GM19397 (cell line): ENCODE measurements around the gene PAEP.

Experiments used
- ATAC-seq: cut with Tn5 transposase; IDR thresholded peaks from one replicate; pipeline ENCODE4 v1.9.1; 2021; ENCODE audit warnings: mild to moderate bottlenecking, moderate library complexity; ENCODE audit not compliant: unreplicated experiment

Gene PAEP

GRCh38 chr9:135612981-135613910 lies 51.7 kb downstream of the PAEP start:
- ATAC-seq, result no peak

GRCh38 chr9:135613946-135614805 lies 52.6 kb downstream of the PAEP start:
- ATAC-seq, result no peak

- no peak for ATAC-seq
These were observed 53.5 kb downstream of the PAEP start for GRCh38 chr9:135614821-135615665.

- no peak for ATAC-seq
These were observed 54.4 kb downstream of the PAEP start for GRCh38 chr9:135615666-135616618.
